Medulla oblongata (tissue), 1 donor: ENCODE measurements around the gene MPST.
"Not testable (repeated sequence)": the region's sequence is repeated elsewhere in the genome, so short reads cannot be mapped to it uniquely, and the experiment has no call there.

Source experiments
- DNase-seq: peaks from one replicate; pipeline ENCODE4 v3.0.0-alpha.2; 2015; ENCODE audit errors: extremely low spot score

Gene MPST

GRCh38 chr22:37019309-37020191 lies at the start of gene MPST, which contains the start of gene TST:
TSS of gene MPST (plus strand) at chr22:37019742. CDS start at chr22:37019837, 95 bp downstream.
TSS of gene TST (minus strand) at chr22:37019447. CDS start at chr22:37018732, 715 bp downstream.
- peak; percentile 87 for DNase-seq

GRCh38 chr22:36971341-36972125 lies 48.0 kb upstream of the MPST start:
- DNase-seq, result no peak

GRCh38 chr22:36976606-36977005 lies 42.9 kb upstream of the MPST start:
- DNase-seq, result no peak

GRCh38 chr22:36977401-36977861 lies 42.1 kb upstream of the MPST start:
- peak; percentile 35 for DNase-seq

GRCh38 chr22:36977947-36978660 lies 41.4 kb upstream of the MPST start:
- peak; percentile 95 for DNase-seq

GRCh38 chr22:36979016-36979910 lies 40.3 kb upstream of the MPST start:
- no peak for DNase-seq

GRCh38 chr22:36981247-36981775 lies 38.2 kb upstream of the MPST start:
- no peak for DNase-seq

- no peak for DNase-seq
Measured at GRCh38 chr22:36982136-36982535, 37.4 kb upstream of the MPST start.

GRCh38 chr22:36985211-36985889 lies 34.2 kb upstream of the MPST start:
- DNase-seq, result no peak

GRCh38 chr22:36986242-36986821 lies 33.2 kb upstream of the MPST start:
- no peak for DNase-seq

GRCh38 chr22:36988075-36988832 lies 31.3 kb upstream of the MPST start:
- DNase-seq, result no peak

GRCh38 chr22:36989012-36989411 lies 30.5 kb upstream of the MPST start:
- not testable (repeated sequence) for DNase-seq

- DNase-seq, result no peak
Measured at GRCh38 chr22:36990457-36990856, 29.1 kb upstream of the MPST start.

- no peak for DNase-seq
Measured at GRCh38 chr22:36991206-36991605, 28.3 kb upstream of the MPST start.

GRCh38 chr22:36997746-36998145 lies 21.8 kb upstream of the MPST start:
- DNase-seq, result no peak

GRCh38 chr22:36998620-36999351 lies 20.8 kb upstream of the MPST start:
- DNase-seq, result no peak

GRCh38 chr22:36999463-36999862 lies 20.1 kb upstream of the MPST start:
- DNase-seq, result no peak
